Endodermal cell (in vitro differentiated cells): Measurements from ENCODE around the gene CPAMD8. TPM values are rescaled to one million over a fixed set of nuclear protein-coding genes. Genes with fewer than 3 reads are reported as not detected.

ENCODE experiments used
- DNase-seq: peaks from one replicate; pipeline ENCODE4 v3.0.0-alpha.2; 2017
- H3K27ac ChIP-seq: 2 replicates; pipeline ENCODE4 v1.5.1; 2013; ENCODE audit warnings: mild to moderate bottlenecking, low read depth, low read length, moderate library complexity
- H3K27me3 ChIP-seq: 2 replicates; pipeline ENCODE4 v1.6.1; 2013; ENCODE audit warnings: mild to moderate bottlenecking, low read length, moderate library complexity; ENCODE audit not compliant: insufficient read depth, control insufficient read depth, poor library complexity, severe bottlenecking
- H3K36me3 ChIP-seq: 2 replicates; pipeline ENCODE4 v1.7.0; 2013; ENCODE audit warnings: mild to moderate bottlenecking, low read length, moderate library complexity; ENCODE audit not compliant: control insufficient read depth, insufficient read depth
- H3K4me1 ChIP-seq: one replicate; pipeline ENCODE4 v1.7.0; 2013; ENCODE audit warnings: low read length; ENCODE audit not compliant: control insufficient read depth, insufficient read depth
- H3K4me3 ChIP-seq: 2 replicates; pipeline ENCODE4 v1.5.1; 2013; ENCODE audit warnings: mild to moderate bottlenecking, low read length, moderate library complexity
- H3K9ac ChIP-seq: 2 replicates; pipeline ENCODE4 v1.6.1; 2013; ENCODE audit warnings: mild to moderate bottlenecking, low read length, moderate library complexity; ENCODE audit not compliant: poor library complexity, severe bottlenecking; ENCODE audit errors: extremely low read depth
- H3K9me3 ChIP-seq: 2 replicates; pipeline ENCODE4 v1.6.1; 2013; ENCODE audit warnings: mild to moderate bottlenecking, low read length, moderate library complexity; ENCODE audit not compliant: control insufficient read depth
- H3K27ac Mint-ChIP-seq: 2 replicates; pipeline ENCODE4 v1.8.0; 2020; ENCODE audit warnings: mixed read lengths
- H3K27me3 Mint-ChIP-seq: 2 replicates; pipeline ENCODE4 v1.8.0; 2021; ENCODE audit warnings: mild to moderate bottlenecking, mixed read lengths; ENCODE audit not compliant: insufficient read depth
- H3K36me3 Mint-ChIP-seq: 2 replicates; pipeline ENCODE4 v1.8.0; 2020; ENCODE audit warnings: low read depth, mixed read lengths
- H3K4me1 Mint-ChIP-seq: 2 replicates; pipeline ENCODE4 v1.8.0; 2020; ENCODE audit warnings: mixed read lengths
- H3K4me3 Mint-ChIP-seq: 2 replicates; pipeline ENCODE4 v1.8.0; 2020; ENCODE audit warnings: mild to moderate bottlenecking, moderate library complexity, mixed read lengths
- H3K9me3 Mint-ChIP-seq: 2 replicates; pipeline ENCODE4 v1.8.0; 2020; ENCODE audit warnings: mild to moderate bottlenecking, mixed read lengths
- CTCF ChIP-seq: fragments of 200-600 bp; sonication (generic); conservative IDR thresholded peaks from 2 replicates; pipeline ENCODE4 v1.5.0; 2021; ENCODE audit warnings: antibody characterized with exemption, mild to moderate bottlenecking
- WGBS, 2 experiments: methylation state at CpG; one replicate each; pipeline versions ENCODE4 v1.1.5 to v1.1.7; 2013; ENCODE audit warnings: missing lambda C conversion rate in 2 of 2, mixed read lengths in 1 of 2; ENCODE audit not compliant: insufficient coverage in 1 of 2, insufficient read length in 1 of 2; 5-methylcytosine and 5-hydroxymethylcytosine counted together
- total RNA-seq, 2 donors: library from RNA; stranded (reverse); fragmentation: NEBNext Ultra II Directional in 1 of 2; extraction: Animal tissue kit (Norgen Biotek cat#: 25700) in 1 of 2; gene quantifications; 2 replicates in 1 of 2; 3 replicates in 1 of 2; pipeline ENCODE4 v1.2.1, GENCODE V29; 2021

Gene CPAMD8
- total RNA-seq, 2 donors from 2014 or later: 19.7 to 22.9 TPM

GRCh38 chr19:16846901-16847300, 179.7 kb downstream of the CPAMD8 start:
- 96 to 99% methylated on average over 12 to 16 of the region's 16 CpGs for WGBS, 2 experiments
- Histone ChIP-seq H3K9me3 (no peaks in the 10 kb centered on the region), H3K4me1 (no peaks in the 10 kb centered on the region), H3K4me3 (no peak overlapping the region), H3K9ac (no peak overlapping the region), H3K36me3 (peaks cover 89% of the 10 kb centered on the region), H3K27me3 (no peaks in the 10 kb centered on the region), H3K27ac (no peak overlapping the region)
- Mint-ChIP-seq H3K27ac (no peak overlapping the region), H3K4me1 (no peaks in the 10 kb centered on the region), H3K36me3 (peaks cover 82% of the 10 kb centered on the region), H3K4me3 (no peak overlapping the region), H3K27me3 (no peaks in the 10 kb centered on the region), H3K9me3 (no peaks in the 10 kb centered on the region)
- no peak for TF ChIP-seq CTCF
- DNase-seq: no peak

Other genes with a start within 250 kb of the CPAMD8 start
- gene SIN3B, start 197.4 kb downstream of the CPAMD8 start, total RNA-seq: 10 to 100 TPM; 68.0 to 78.4 TPM
- gene F2RL3, start 137.8 kb downstream of the CPAMD8 start, total RNA-seq: not detected
- 10 to 100 TPM; 19.4 to 19.9 TPM for gene HAUS8, start 48.6 kb upstream of the CPAMD8 start, total RNA-seq
- 10 to 100 TPM; 79.4 to 96.8 TPM for gene MYO9B, start 49.0 kb upstream of the CPAMD8 start, total RNA-seq
- gene USE1, start 188.5 kb upstream of the CPAMD8 start, total RNA-seq: 10 to 100 TPM; 17.4 to 18.4 TPM
- 10 to 100 TPM; 23.1 to 29.1 TPM for gene OCEL1, start 199.4 kb upstream of the CPAMD8 start, total RNA-seq
- 100 to 1,000 TPM; 103 to 107 TPM for gene NR2F6, start 219.1 kb upstream of the CPAMD8 start, total RNA-seq
- gene USHBP1, start 237.9 kb upstream of the CPAMD8 start, total RNA-seq: 1 to 10 TPM; 3.8 to 6.2 TPM
- 100 to 1,000 TPM; 136 to 151 TPM for gene BABAM1, start 240.6 kb upstream of the CPAMD8 start, total RNA-seq